Lung (tissue), 12 donors: ENCODE measurements around the gene TENT4A. TPM values are rescaled to one million over a fixed set of nuclear protein-coding genes. Genes with fewer than 3 reads are reported as not detected.

ENCODE experiments used
- ATAC-seq: fragments of 200-7000 bp; cut with Tn5 transposase; one replicate; pipeline ENCODE4 v1.9.1; 2020; ENCODE audit warnings: moderate number of reproducible peaks; ENCODE audit not compliant: insufficient read depth, low FRiP score
- DNase-seq, 3 donors: peaks; one replicate each; pipeline ENCODE4 v3.0.0-alpha.2; 2013 to 2017
- H3K27ac ChIP-seq, 2 donors: one replicate each; pipeline ENCODE4 v1.5.1; 2013; ENCODE audit warnings: mild to moderate bottlenecking in 2 of 2, moderate library complexity in 2 of 2, control low read depth in 1 of 2, inconsistent platforms in 1 of 2, low read depth in 1 of 2, low read length in 1 of 2
- H3K27me3 ChIP-seq, 3 donors: one replicate each; pipeline ENCODE4 v1.5.1; 2013; ENCODE audit warnings: low read length in 2 of 3; ENCODE audit not compliant: control insufficient read depth in 3 of 3, insufficient read depth in 3 of 3
- H3K36me3 ChIP-seq, 4 donors: one replicate each; pipeline ENCODE4 v1.5.1; 2013; ENCODE audit warnings: low read length in 4 of 4, mild to moderate bottlenecking in 1 of 4, moderate library complexity in 1 of 4; ENCODE audit not compliant: control insufficient read depth in 4 of 4, insufficient read depth in 4 of 4
- H3K4me1 ChIP-seq, 5 donors: one replicate each; pipeline ENCODE4 v1.5.1; 2013; ENCODE audit warnings: low read length in 5 of 5, mild to moderate bottlenecking in 2 of 5, moderate library complexity in 1 of 5; ENCODE audit not compliant: control insufficient read depth in 5 of 5, insufficient read depth in 5 of 5
- H3K4me3 ChIP-seq: one replicate; pipeline ENCODE4 v1.5.1; 2013; ENCODE audit warnings: mild to moderate bottlenecking, control low read depth, moderate library complexity
- H3K9ac ChIP-seq, 2 donors: one replicate each; pipeline ENCODE4 v1.5.1; 2013; ENCODE audit warnings: low read length in 2 of 2, control low read depth in 1 of 2; ENCODE audit not compliant: insufficient read depth in 1 of 2
- H3K9me3 ChIP-seq, 4 donors: one replicate each; pipeline ENCODE4 v1.5.1; 2013; ENCODE audit warnings: low read length in 3 of 4, mild to moderate bottlenecking in 1 of 4, moderate library complexity in 1 of 4; ENCODE audit not compliant: control insufficient read depth in 4 of 4, insufficient read depth in 3 of 4
- WGBS, 2 donors: extraction: QIAGEN DNeasy Blood & Tissue Kit; methylation state at CpG; one replicate each; pipeline ENCODE4 v1.1.7; 2013; 5-methylcytosine and 5-hydroxymethylcytosine counted together
- polyA plus RNA-seq, 2 donors: library from polyadenylated mRNA; stranded (reverse); fragments of 200-250 nt; gene quantifications; one replicate each; pipeline ENCODE4 v1.2.1, GENCODE V29; 2013
- total RNA-seq, 2 donors: library from RNA; depleted of rRNA in 1 of 2; stranded (reverse); fragments of >200 nt in 1 of 2; gene quantifications; one replicate each; pipeline ENCODE4 v1.2.1, GENCODE V29; 2014 to 2021
- TF ChIP-seq, protein P1 (sequence below): IDR thresholded peaks from 2 replicates; pipeline ENCODE4 v1.5.1; 2012; ENCODE audit warnings: mild to moderate bottlenecking; ENCODE audit errors: control extremely low read depth, extremely low read depth
- donor health status: control.
- donor health status: control.
- donor health status: Bipolar disorder and iron deficiency.
- donor health status: healthy.
- donor health status: DM: yes; HTN: yes; CAD: no.

TENT4A gene
- total and polyA plus RNA-seq, 4 donors = 9.4 to 46.9 (median 17.3) TPM

DNA sequence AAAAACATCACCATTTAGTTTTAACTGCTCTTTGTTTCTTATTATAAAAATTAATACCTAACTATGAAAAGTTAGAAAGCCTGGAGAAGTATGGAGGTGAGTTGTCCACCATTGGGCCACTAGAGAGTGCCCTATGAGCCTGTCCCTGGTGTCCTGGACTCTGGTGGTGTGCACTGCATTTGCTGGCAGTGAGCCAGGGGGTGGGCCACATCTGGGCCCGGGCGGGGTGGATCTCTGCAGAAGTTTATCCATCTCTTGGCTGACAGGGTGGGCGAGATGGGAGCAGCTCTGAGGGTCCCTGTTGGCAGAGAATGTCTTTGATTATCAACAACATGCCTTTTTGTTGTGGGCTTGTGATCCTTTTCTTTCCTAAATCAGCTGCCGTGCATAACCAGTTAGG is 8.2 kb downstream of the TENT4A start:
- Histone ChIP-seq H3K4me1 (peaks cover 11 to 44% (median 15%) of the 10 kb centered on the region in 5 donors), H3K36me3 (peaks cover 0 to 12% (median 11%) of the 10 kb centered on the region in 4 donors), H3K9ac (peak overlapping the region in 1 of 2 donors; percentile 53), H3K9me3 (no peaks in the 10 kb centered on the region), H3K27me3 (no peaks in the 10 kb centered on the region), H3K27ac (no peak overlapping the region), H3K4me3 (no peak overlapping the region)
- no peak for ATAC-seq
- WGBS, 2 donors = 44 to 56% methylated on average over 4 of the region's 4 CpGs
- TF ChIP-seq, protein P1, sequence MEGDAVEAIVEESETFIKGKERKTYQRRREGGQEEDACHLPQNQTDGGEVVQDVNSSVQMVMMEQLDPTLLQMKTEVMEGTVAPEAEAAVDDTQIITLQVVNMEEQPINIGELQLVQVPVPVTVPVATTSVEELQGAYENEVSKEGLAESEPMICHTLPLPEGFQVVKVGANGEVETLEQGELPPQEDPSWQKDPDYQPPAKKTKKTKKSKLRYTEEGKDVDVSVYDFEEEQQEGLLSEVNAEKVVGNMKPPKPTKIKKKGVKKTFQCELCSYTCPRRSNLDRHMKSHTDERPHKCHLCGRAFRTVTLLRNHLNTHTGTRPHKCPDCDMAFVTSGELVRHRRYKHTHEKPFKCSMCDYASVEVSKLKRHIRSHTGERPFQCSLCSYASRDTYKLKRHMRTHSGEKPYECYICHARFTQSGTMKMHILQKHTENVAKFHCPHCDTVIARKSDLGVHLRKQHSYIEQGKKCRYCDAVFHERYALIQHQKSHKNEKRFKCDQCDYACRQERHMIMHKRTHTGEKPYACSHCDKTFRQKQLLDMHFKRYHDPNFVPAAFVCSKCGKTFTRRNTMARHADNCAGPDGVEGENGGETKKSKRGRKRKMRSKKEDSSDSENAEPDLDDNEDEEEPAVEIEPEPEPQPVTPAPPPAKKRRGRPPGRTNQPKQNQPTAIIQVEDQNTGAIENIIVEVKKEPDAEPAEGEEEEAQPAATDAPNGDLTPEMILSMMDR = no peak
- no peak for DNase-seq

DNA sequence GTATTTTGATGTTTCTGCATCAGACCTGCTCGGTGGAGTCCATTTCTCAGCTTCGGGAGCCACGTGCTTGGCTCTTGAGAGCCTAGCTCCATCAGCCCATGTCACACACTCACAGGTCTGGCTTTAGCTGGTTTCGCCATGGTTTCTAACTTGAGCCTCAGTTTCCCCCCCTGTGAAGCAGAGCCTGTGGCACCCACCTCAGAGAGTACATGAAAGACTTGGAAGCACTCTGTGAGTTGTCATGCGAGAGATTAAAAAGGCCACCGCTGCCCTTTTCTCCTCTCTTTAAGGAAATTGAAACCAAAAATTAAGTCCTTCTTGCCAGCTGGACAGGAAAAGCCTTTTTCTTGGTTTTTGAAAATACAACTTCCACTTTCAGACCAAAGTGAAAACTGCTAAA is 8.8 kb downstream of the TENT4A start:
- ATAC-seq (no peak), DNase-seq (peak in 1 of 3 donors; percentile 69)
- no peak overlapping the region for H3K4me3 ChIP-seq
- TF ChIP-seq, protein P1 = no peak
- H3K4me1 ChIP-seq = peaks cover 8 to 38% (median 15%) of the 10 kb centered on the region in 5 donors
- peak overlapping the region in 1 of 2 donors; percentile 13 for H3K27ac ChIP-seq
- 44 to 45% methylated on average over 6 of the region's 6 CpGs for WGBS, 2 donors
- no peaks in the 10 kb centered on the region for H3K9me3 ChIP-seq
- peaks cover 0 to 12% (median 9%) of the 10 kb centered on the region in 4 donors for H3K36me3 ChIP-seq
- H3K9ac ChIP-seq = peak overlapping the region; percentile 13 to 53
- H3K27me3 ChIP-seq = no peaks in the 10 kb centered on the region

DNA sequence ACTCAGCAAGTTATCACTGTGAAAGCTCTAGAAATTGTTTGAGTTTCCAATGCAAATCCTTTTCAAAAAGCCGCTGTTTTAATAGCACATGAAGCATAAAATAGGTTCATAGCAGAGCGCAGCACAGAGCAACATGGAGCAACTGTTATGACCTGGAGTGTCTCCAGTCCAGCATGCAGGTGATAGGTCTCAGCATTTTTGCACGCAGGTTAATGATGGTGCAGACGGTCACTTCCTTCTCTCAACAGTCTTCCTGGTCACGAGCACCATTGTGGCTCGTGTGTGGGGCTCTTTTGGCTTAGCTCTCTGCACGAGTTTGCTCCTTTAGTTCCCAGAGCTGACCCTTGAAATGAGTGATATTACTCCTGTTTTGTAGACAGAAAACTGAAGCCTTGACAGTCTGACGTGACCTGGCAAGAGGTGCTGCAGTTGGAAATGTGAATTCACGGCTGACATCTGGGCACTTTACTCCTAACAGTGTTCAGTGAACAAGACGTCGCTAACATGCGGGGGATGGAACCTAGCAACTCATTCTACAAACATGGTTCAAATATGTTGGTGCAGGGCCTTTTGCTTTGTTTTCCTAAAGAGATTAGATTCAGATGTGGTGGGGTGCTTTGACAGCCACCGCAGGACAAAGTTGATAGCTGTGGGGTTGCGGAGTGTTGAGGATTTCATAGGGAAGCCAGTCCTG is 10.0 kb downstream of the TENT4A start:
- Histone ChIP-seq H3K9ac (no peak overlapping the region), H3K4me3 (no peak overlapping the region), H3K9me3 (no peaks in the 10 kb centered on the region), H3K36me3 (peaks cover 0 to 11% (median 7%) of the 10 kb centered on the region in 4 donors), H3K27me3 (no peaks in the 10 kb centered on the region), H3K27ac (no peak overlapping the region), H3K4me1 (peaks cover 3 to 44% (median 19%) of the 10 kb centered on the region in 5 donors)
- ATAC-seq (no peak), DNase-seq (no peak)
- 60% methylated on average over 14 of the region's 14 CpGs for WGBS, 2 donors
- TF ChIP-seq, protein P1 = no peak
